GM21723 (cell line): Measurements from ENCODE around the gene SLCO2A1.

Source experiments
- ATAC-seq: cut with Tn5 transposase; IDR thresholded peaks from one replicate; pipeline ENCODE4 v1.9.1; 2021; ENCODE audit warnings: mild to moderate bottlenecking, moderate library complexity; ENCODE audit not compliant: unreplicated experiment

The SLCO2A1 gene

GRCh38 chr3:133888726-133889340, 140.9 kb downstream of the SLCO2A1 start:
- no peak for ATAC-seq

- ATAC-seq, result no peak
Observed at GRCh38 chr3:133887803-133888703, 141.7 kb downstream of the SLCO2A1 start.

GRCh38 chr3:133887074-133887802, 142.5 kb downstream of the SLCO2A1 start:
- ATAC-seq, result no peak

- no peak for ATAC-seq
Observed at GRCh38 chr3:133886031-133886722, 143.5 kb downstream of the SLCO2A1 start.

GRCh38 chr3:133884887-133885711, 144.6 kb downstream of the SLCO2A1 start:
- no peak for ATAC-seq

- no peak for ATAC-seq
Observed at GRCh38 chr3:133884054-133884886, 145.5 kb downstream of the SLCO2A1 start.

- no peak for ATAC-seq
Observed at GRCh38 chr3:133883641-133884040, 146.1 kb downstream of the SLCO2A1 start.

- no peak for ATAC-seq
Observed at GRCh38 chr3:133882986-133883586, 146.6 kb downstream of the SLCO2A1 start.

GRCh38 chr3:133881939-133882825, 147.5 kb downstream of the SLCO2A1 start:
- no peak for ATAC-seq

- ATAC-seq, result no peak
Observed at GRCh38 chr3:133881492-133881891, 148.2 kb downstream of the SLCO2A1 start.

- no peak for ATAC-seq
Observed at GRCh38 chr3:133880886-133881455, 148.8 kb downstream of the SLCO2A1 start.

GRCh38 chr3:133880287-133880686, 149.4 kb downstream of the SLCO2A1 start:
- ATAC-seq, result peak; percentile 69

- no peak for ATAC-seq
Observed at GRCh38 chr3:133878518-133878917, 151.2 kb downstream of the SLCO2A1 start.
